ENCODE data around the gene ATOSA.

The ATOSA gene

GRCh38 chr15:52652286-52652685, 26.9 kb downstream of the ATOSA start:
- DNase-seq (ENCODE audit: low spot score): no peak

- DNase-seq (ENCODE audit: low spot score): peak; percentile 12
Observed at GRCh38 chr15:52651868-52652267, 27.3 kb downstream of the ATOSA start.

GRCh38 chr15:52651114-52651513, 28.1 kb downstream of the ATOSA start:
- no peak for DNase-seq (ENCODE audit: low spot score)

DNA sequence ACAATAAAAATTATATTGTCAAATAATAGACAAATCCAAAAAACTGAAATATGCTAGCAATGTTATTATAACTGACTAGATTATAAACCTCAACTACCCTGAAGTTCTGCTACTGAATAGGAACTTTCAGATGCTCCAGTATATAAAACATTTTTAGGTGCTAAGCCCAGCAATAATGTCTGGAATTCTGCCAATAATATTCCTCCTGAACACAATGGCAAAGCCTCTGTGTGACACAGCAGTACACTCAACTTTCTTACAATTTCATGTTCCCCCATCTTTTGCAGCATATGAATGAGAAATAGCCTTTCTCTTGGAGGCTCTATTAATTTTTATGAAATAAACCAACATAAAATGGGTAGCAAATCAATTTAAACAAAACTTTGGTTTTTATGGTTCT, 29.5 kb downstream of the ATOSA start:
- no peak for DNase-seq (ENCODE audit: low spot score)

GRCh38 chr15:52645916-52646315, 33.3 kb downstream of the ATOSA start:
- no peak for DNase-seq (ENCODE audit: low spot score)

DNA sequence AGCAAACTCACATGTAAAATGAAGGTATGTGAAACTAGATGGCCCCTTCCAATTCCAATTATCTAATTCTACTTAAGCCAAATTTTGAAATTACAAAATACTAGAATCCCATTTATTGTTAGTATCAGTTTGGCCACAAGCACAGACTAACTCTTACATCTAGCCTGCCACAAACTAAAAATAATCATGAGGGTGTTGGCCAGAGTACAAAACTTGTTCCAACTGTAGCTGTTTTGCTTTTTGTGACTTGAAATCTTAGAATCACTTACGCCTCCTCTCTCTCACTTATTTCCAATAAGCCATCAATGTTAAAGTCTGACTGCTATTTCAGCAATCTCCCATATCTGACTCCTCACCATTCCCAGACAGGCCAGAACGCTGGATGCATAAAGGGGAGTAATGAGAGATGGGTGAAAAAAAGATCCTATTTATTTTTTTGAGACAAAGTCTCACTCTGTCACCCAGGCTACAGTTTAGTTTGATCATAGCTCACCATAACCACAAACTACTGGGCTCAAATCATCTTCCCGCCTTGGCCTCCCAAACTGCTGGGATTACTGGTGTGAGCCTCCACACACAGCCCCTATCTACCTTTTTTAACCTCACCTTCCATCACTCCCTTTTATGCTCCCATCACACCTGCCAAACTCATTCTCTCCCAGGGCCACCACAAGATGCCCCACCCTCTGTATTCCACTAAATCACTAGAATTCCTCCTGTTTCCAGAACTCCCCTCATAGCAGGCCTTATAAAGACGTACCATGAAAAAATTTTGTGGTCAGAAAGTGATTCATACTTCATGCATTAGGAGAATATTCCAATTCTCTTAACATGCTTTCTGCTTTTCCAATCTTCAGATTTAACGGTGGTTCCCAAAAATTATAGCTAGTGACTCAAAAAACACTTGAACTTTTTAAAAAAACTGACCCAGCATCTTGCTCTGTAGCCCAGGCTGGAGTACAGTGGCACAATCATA, 36.5 kb downstream of the ATOSA start:
- no peak for DNase-seq (ENCODE audit: low spot score)

DNA sequence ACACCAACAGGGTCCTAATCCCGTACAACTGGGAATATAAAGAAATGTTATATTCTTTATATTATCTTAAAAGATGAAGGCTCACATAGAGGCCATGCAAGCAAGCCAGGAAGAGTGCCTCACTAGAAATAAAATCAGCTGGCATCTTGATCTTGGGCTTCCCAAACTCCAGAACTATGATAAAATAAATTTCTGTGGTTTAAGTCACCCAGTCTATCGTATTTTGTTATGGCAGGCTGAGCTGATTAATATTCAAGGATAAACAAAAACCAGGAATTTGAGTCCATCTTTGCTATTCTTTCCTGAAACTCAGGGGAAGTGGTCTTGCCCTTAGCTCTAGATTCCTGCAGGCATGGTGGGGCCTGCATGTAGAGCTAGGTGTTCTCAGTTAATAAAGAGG, 42.7 kb downstream of the ATOSA start:
- DNase-seq (ENCODE audit: low spot score): no peak

DNA sequence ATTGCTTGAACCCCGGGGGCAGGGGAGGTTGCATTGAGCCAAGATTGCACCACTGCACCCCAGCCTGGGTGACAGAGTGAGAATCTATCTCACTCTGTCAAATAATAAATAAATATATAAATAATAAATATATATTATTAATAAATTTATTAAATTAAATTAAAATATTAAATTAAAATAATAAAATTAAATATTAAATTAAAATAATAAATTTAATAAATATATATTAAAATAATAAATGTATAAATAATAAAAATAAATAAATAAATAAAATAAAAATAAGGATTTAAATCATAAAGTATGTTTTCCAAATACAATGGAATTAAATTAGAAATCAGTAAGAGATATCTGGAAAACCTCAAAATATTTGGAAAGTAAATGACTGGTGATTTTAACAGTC, 43.3 kb downstream of the ATOSA start:
- DNase-seq (ENCODE audit: low spot score): no peak
